GM12878 (cell line): ENCODE data around the gene DYDC2. TPM values are rescaled to one million over a fixed set of nuclear protein-coding genes. Genes with fewer than 3 reads are reported as not detected.

ENCODE experiments used
- ATAC-seq: fragments of 200-7000 bp; cut with Tn5 transposase; 3 replicates; pipeline ENCODE4 v1.9.1; 2020; ENCODE audit warnings: mild to moderate bottlenecking, moderate library complexity
- BruUV-seq: library from RNA; stranded (reverse); fragments of 400-500 nt; replicated peaks from 2 replicates; lab custom pipeline; 2021; lab: Mats Ljungman, UMichigan
- CTCF ChIA-PET: fragments of 300-600 bp; sonication (Branson Sonifier 250); formaldehyde crosslinking; extraction: SDS; loops from one replicate; lab custom pipeline; 2021; ENCODE audit warnings: inconsistent platforms; lab: Yijun Ruan, JAX
- POLR2A ChIA-PET: fragments of 350-600 bp; formaldehyde crosslinking; extraction: SDS; loops from one replicate; lab custom pipeline; 2021; ENCODE audit warnings: inconsistent platforms; lab: Charles Lee
- RAD21 ChIA-PET: fragments of 300-600 bp; sonication (Branson Sonifier 250); formaldehyde crosslinking; loops from one replicate; lab custom pipeline; 2023; ENCODE audit warnings: antibody characterized with exemption; ENCODE audit not compliant: unreplicated experiment; lab: Charles Lee
- SMC1A ChIA-PET: fragments of 300-600 bp; sonication (Branson Sonifier 250); formaldehyde crosslinking; loops from one replicate; lab custom pipeline; 2023; ENCODE audit not compliant: unreplicated experiment, uncharacterized antibody; lab: Charles Lee
- DNase-seq: peaks from one replicate; pipeline ENCODE4 v3.0.0-alpha.2; 2011; ENCODE audit warnings: low read depth, low spot score
- FAIRE-seq: peaks from 3 replicates; lab custom pipeline; 2011; peaks lifted over from hg19 to GRCh38; lab: Jason Lieb, UNC
- H2AFZ ChIP-seq: 2 replicates; pipeline ENCODE4 v1.6.0; 2011; ENCODE audit warnings: low read depth, low read length, control low read depth; ENCODE audit not compliant: control insufficient read depth
- H3K27ac ChIP-seq: 2 replicates; pipeline ENCODE4 v1.5.1; 2011; ENCODE audit warnings: control low read depth; ENCODE audit not compliant: control insufficient read depth, insufficient read depth
- H3K27me3 ChIP-seq, 2 experiments: replicated peaks in 1 of 2; 2 replicates each; pipeline versions ENCODE4 v1.6.0 to v1.6.1; 2011; ENCODE audit warnings: low read length in 1 of 2; ENCODE audit not compliant: control insufficient read depth in 2 of 2, insufficient read depth in 2 of 2
- H3K36me3 ChIP-seq, 2 experiments: 2 replicates each; pipeline ENCODE4 v1.5.1; 2011; ENCODE audit warnings: low read length in 1 of 2; ENCODE audit not compliant: control insufficient read depth in 2 of 2, insufficient read depth in 2 of 2
- H3K4me1 ChIP-seq: 2 replicates; pipeline ENCODE4 v1.6.1; 2011; ENCODE audit warnings: mild to moderate bottlenecking, low read length, moderate library complexity, mixed read lengths; ENCODE audit not compliant: control insufficient read depth, insufficient read depth
- H3K4me2 ChIP-seq: 2 replicates; pipeline ENCODE4 v1.6.0; 2011; ENCODE audit warnings: control low read depth; ENCODE audit not compliant: control insufficient read depth, insufficient read depth
- H3K4me3 ChIP-seq: fragments of 200-600 bp; sonication (generic); 2 replicates; pipeline ENCODE4 v1.5.1; 2016
- H3K79me2 ChIP-seq: 2 replicates; pipeline ENCODE4 v1.6.0; 2011; ENCODE audit warnings: low read length; ENCODE audit not compliant: control insufficient read depth, insufficient read depth
- H3K9ac ChIP-seq: 2 replicates; pipeline ENCODE4 v1.8.0; 2011; ENCODE audit warnings: low read length, control low read depth, mixed read lengths; ENCODE audit not compliant: control insufficient read depth, insufficient read depth
- H3K9me3 ChIP-seq: replicated peaks from 3 replicates; pipeline ENCODE4 v1.5.1; 2011; ENCODE audit warnings: mild to moderate bottlenecking, low read length; ENCODE audit not compliant: control insufficient read depth, insufficient read depth
- H4K20me1 ChIP-seq: 2 replicates; pipeline ENCODE4 v1.6.0; 2011; ENCODE audit not compliant: control insufficient read depth, insufficient read depth
- ATF2 ChIP-seq: IDR thresholded peaks from 2 replicates; pipeline ENCODE4 v1.6.1; 2012; ENCODE audit warnings: low read length, inconsistent platforms
- EP300 ChIP-seq, 2 experiments: fragments of 150-350 bp in 1 of 2; IDR thresholded peaks; 2 replicates each; pipeline ENCODE4 v1.6.1; 2011 to 2012; ENCODE audit warnings: low read depth in 2 of 2, low read length in 2 of 2, borderline replicate concordance in 1 of 2, improper control_type of control experiment in 1 of 2, inconsistent platforms in 1 of 2; ENCODE audit not compliant: control insufficient read depth in 1 of 2
- NBN ChIP-seq: fragments of 450-650 bp; IDR thresholded peaks from 2 replicates; pipeline ENCODE4 v1.6.1; 2016
- SREBF2 ChIP-seq: IDR thresholded peaks from 2 replicates; pipeline ENCODE4 v1.6.1; 2012; ENCODE audit warnings: mild to moderate bottlenecking, low read length
- SUZ12 ChIP-seq: fragments of 200-600 bp; sonication (generic); IDR thresholded peaks from one replicate; pipeline ENCODE4 v1.6.1; 2018; ENCODE audit warnings: antibody characterized with exemption, mild to moderate bottlenecking; ENCODE audit not compliant: unreplicated experiment
- ZNF622 ChIP-seq: fragments of 450-650 bp; IDR thresholded peaks from 2 replicates; pipeline ENCODE4 v1.6.1; 2017; ENCODE audit warnings: mild to moderate bottlenecking, inconsistent platforms
- WGBS: methylation state at CpG from one replicate; pipeline ENCODE4 v1.1.6; 2016; ENCODE audit warnings: low lambda C conversion rate; ENCODE audit not compliant: insufficient replicate concordance, insufficient coverage; ENCODE audit errors: missing lambda C conversion rate; 5-methylcytosine and 5-hydroxymethylcytosine counted together
- in situ Hi-C: fragments of 300-500 bp; cut with MboI; formaldehyde crosslinking; loops from 9 replicates; pipeline ENCODE4 v1.14.3; 2018; ENCODE audit warnings: mixed read lengths
- intact Hi-C: fragments of 100-400 bp; cut with micrococcal nuclease; formaldehyde crosslinking; loops from one replicate; pipeline ENCODE4 v1.14.2; 2022; ENCODE audit not compliant: unreplicated experiment
- polyA plus RNA-seq, 11 experiments: library from polyadenylated mRNA; depleted of rRNA in 4 of 11; unstranded in 6 of 11; stranded (reverse) in 5 of 11; fragments of >200 nt; fragmentation: Nextera tagmentation in 4 of 11; fragmentation: Illumina TruSeq in 1 of 11; extraction: Ambion mirVana in 4 of 11; extraction: Trizol in 1 of 11; gene quantifications; 1 replicate in 1 of 11; 2 replicates in 10 of 11; pipeline versions ENCODE4 v1.2.1 to v1.2.3, GENCODE V29; 2011 to 2016; ENCODE audit warnings: inconsistent platforms in 2 of 11, missing spikeins in 2 of 11, low read depth in 1 of 11
- total RNA-seq, 4 experiments: library from RNA; depleted of rRNA in 3 of 4; stranded (reverse); fragments of >200 nt in 3 of 4; fragmentation: Illumina TruSeq in 1 of 4; extraction: Trizol in 1 of 4; gene quantifications; 2 replicates each; pipeline versions ENCODE4 v1.2.1 to v1.2.3, GENCODE V29; 2013 to 2021
- TF ChIP-seq, protein P1 (sequence below), 3 experiments: IDR thresholded peaks in 2 of 3; conservative IDR thresholded peaks in 1 of 3; 2 replicates each; pipeline ENCODE4 v1.5.1; 2011; ENCODE audit warnings: low read depth in 3 of 3, low read length in 3 of 3, mild to moderate bottlenecking in 3 of 3, control low read depth in 2 of 3, moderate library complexity in 2 of 3, inconsistent platforms in 1 of 3, mixed read lengths in 1 of 3; ENCODE audit not compliant: control insufficient read depth in 2 of 3, insufficient read depth in 1 of 3; ENCODE audit errors: extremely low read depth in 1 of 3
- TF ChIP-seq, protein P2 (sequence below): fragments of 450-650 bp; IDR thresholded peaks from 2 replicates; pipeline ENCODE4 v1.6.1; 2016; ENCODE audit warnings: mild to moderate bottlenecking

Gene DYDC2
- total and polyA plus RNA-seq, 10 of the 15 experiments (the other 5 are each of a cell fraction or from before 2014, with no cell fraction given): 0.18 TPM; not detected in 9

- Histone ChIP-seq H3K4me2 (no peak overlapping the region), H3K9ac (no peak overlapping the region), H4K20me1 (no peaks in the 10 kb centered on the region), H3K36me3 (no peaks in the 10 kb centered on the region), H2AFZ (no peak overlapping the region), H3K4me1 (no peaks in the 10 kb centered on the region), H3K4me3 (no peak overlapping the region), H3K27me3 (peaks cover 0 to 1% of the 10 kb centered on the region in 2 experiments; a peak in 2 of 4 replicates), H3K79me2 (no peaks in the 10 kb centered on the region), H3K9me3 (no peaks in the 10 kb centered on the region), H3K27ac (no peak overlapping the region)
- SMC1A ChIA-PET: no interaction called here
- intact Hi-C loops (no loop called here), in situ Hi-C loops (no loop called here)
- ATAC-seq: no peak
- no peak for DNase-seq
- CTCF ChIA-PET: no interaction called here
- POLR2A ChIA-PET: no interaction called here
- no TSS peak for BruUV-seq
- 52% methylated on average over 2 of the region's 2 CpGs for WGBS
- TF ChIP-seq, protein P1, sequence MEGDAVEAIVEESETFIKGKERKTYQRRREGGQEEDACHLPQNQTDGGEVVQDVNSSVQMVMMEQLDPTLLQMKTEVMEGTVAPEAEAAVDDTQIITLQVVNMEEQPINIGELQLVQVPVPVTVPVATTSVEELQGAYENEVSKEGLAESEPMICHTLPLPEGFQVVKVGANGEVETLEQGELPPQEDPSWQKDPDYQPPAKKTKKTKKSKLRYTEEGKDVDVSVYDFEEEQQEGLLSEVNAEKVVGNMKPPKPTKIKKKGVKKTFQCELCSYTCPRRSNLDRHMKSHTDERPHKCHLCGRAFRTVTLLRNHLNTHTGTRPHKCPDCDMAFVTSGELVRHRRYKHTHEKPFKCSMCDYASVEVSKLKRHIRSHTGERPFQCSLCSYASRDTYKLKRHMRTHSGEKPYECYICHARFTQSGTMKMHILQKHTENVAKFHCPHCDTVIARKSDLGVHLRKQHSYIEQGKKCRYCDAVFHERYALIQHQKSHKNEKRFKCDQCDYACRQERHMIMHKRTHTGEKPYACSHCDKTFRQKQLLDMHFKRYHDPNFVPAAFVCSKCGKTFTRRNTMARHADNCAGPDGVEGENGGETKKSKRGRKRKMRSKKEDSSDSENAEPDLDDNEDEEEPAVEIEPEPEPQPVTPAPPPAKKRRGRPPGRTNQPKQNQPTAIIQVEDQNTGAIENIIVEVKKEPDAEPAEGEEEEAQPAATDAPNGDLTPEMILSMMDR (IDR thresholded peaks at IDR 0.05 in 2 of 3, conservative IDR thresholded peaks at IDR 0.05 in 1 of 3; ENCODE audit: control insufficient read depth in 2 of 3, extremely low read depth in 1 of 3, insufficient read depth in 1 of 3, low read depth in 3 of 3, low read length in 3 of 3): no peak
- TF ChIP-seq NBN (no peak), EP300 (IDR thresholded peaks at IDR 0.05; ENCODE audit: borderline replicate concordance in 1 of 2, control insufficient read depth in 1 of 2, low read depth in 2 of 2, low read length in 2 of 2) (no peak), ZNF622 (no peak), SREBF2 (no peak), ATF2 (no peak), SUZ12 (no peak)
- TF ChIP-seq, protein P2, sequence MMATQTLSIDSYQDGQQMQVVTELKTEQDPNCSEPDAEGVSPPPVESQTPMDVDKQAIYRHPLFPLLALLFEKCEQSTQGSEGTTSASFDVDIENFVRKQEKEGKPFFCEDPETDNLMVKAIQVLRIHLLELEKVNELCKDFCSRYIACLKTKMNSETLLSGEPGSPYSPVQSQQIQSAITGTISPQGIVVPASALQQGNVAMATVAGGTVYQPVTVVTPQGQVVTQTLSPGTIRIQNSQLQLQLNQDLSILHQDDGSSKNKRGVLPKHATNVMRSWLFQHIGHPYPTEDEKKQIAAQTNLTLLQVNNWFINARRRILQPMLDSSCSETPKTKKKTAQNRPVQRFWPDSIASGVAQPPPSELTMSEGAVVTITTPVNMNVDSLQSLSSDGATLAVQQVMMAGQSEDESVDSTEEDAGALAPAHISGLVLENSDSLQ: no peak
- RAD21 ChIA-PET: no interaction called here
- FAIRE-seq: no peak
Observed at GRCh38 chr10:80319318-80319717, 37.3 kb upstream of the DYDC2 start.
